Fibroblast of lung (primary cell): ENCODE results near the gene NHS.

ENCODE experiments used
- CTCF ChIP-seq, 2 donors: IDR thresholded peaks in 1 of 2; conservative IDR thresholded peaks in 1 of 2; 1 replicate in 1 of 2; 2 replicates in 1 of 2; pipeline ENCODE4 v1.5.1; 2011 to 2012; ENCODE audit warnings: low read length in 2 of 2, control low read depth in 1 of 2, inconsistent platforms in 1 of 2, low read depth in 1 of 2, mild to moderate bottlenecking in 1 of 2
- EZH2 ChIP-seq: IDR thresholded peaks from 2 replicates; pipeline ENCODE4 v1.5.1; 2012; ENCODE audit warnings: low read length, control low read depth, mild to moderate bottlenecking; ENCODE audit errors: missing control alignments

- TF ChIP-seq CTCF (conservative IDR thresholded peaks at IDR 0.05 in 1 of 2, IDR thresholded peaks at IDR 0.05 in 1 of 2; ENCODE audit: low read depth in 1 of 2, low read length in 2 of 2) (no peak), EZH2 (no peak)
These were observed 363.1 kb downstream of the NHS start for GRCh38 chrX:17737986-17738713.
